Right lobe of liver (tissue), 4 donors: ENCODE results near the gene MYO16.

Experiments
- CTCF ChIP-seq, 4 donors: fragments of 200-600 bp in 3 of 4; fragments of 450-650 bp in 1 of 4; IDR thresholded peaks; one replicate each; pipeline versions ENCODE4 v1.5.1 to v1.8.0; 2016 to 2022; ENCODE audit warnings: antibody characterized with exemption in 4 of 4, mild to moderate bottlenecking in 2 of 4
- POLR2A ChIP-seq: fragments of 450-650 bp; IDR thresholded peaks from one replicate; pipeline ENCODE4 v1.6.1; 2017; ENCODE audit warnings: antibody characterized with exemption, mild to moderate bottlenecking
- donor health status: DM: no; HTN: no; CAD: no.
- donor health status: DM: no; HTN: no; CAD: no.
- donor health status: DM: no; HTN: yes; CAD: no.

GRCh38 chr13:109192306-109192705 is 562.9 kb downstream of the MYO16 start:
- TF ChIP-seq CTCF (IDR thresholded peaks at IDR 0.05) (no peak), POLR2A (no peak)
